Endodermal cell (in vitro differentiated cells): ENCODE measurements around the gene LYRM4. TPM values are rescaled to one million over a fixed set of nuclear protein-coding genes. Genes with fewer than 3 reads are reported as not detected.

Source experiments
- DNase-seq: peaks from one replicate; pipeline ENCODE4 v3.0.0-alpha.2; 2017
- H3K27ac ChIP-seq: 2 replicates; pipeline ENCODE4 v1.5.1; 2013; ENCODE audit warnings: mild to moderate bottlenecking, low read depth, low read length, moderate library complexity
- H3K27me3 ChIP-seq: 2 replicates; pipeline ENCODE4 v1.6.1; 2013; ENCODE audit warnings: mild to moderate bottlenecking, low read length, moderate library complexity; ENCODE audit not compliant: insufficient read depth, control insufficient read depth, poor library complexity, severe bottlenecking
- H3K36me3 ChIP-seq: 2 replicates; pipeline ENCODE4 v1.7.0; 2013; ENCODE audit warnings: mild to moderate bottlenecking, low read length, moderate library complexity; ENCODE audit not compliant: control insufficient read depth, insufficient read depth
- H3K4me1 ChIP-seq: one replicate; pipeline ENCODE4 v1.7.0; 2013; ENCODE audit warnings: low read length; ENCODE audit not compliant: control insufficient read depth, insufficient read depth
- H3K4me3 ChIP-seq: 2 replicates; pipeline ENCODE4 v1.5.1; 2013; ENCODE audit warnings: mild to moderate bottlenecking, low read length, moderate library complexity
- H3K9ac ChIP-seq: 2 replicates; pipeline ENCODE4 v1.6.1; 2013; ENCODE audit warnings: mild to moderate bottlenecking, low read length, moderate library complexity; ENCODE audit not compliant: poor library complexity, severe bottlenecking; ENCODE audit errors: extremely low read depth
- H3K9me3 ChIP-seq: 2 replicates; pipeline ENCODE4 v1.6.1; 2013; ENCODE audit warnings: mild to moderate bottlenecking, low read length, moderate library complexity; ENCODE audit not compliant: control insufficient read depth
- H3K27ac Mint-ChIP-seq: 2 replicates; pipeline ENCODE4 v1.8.0; 2020; ENCODE audit warnings: mixed read lengths
- H3K27me3 Mint-ChIP-seq: 2 replicates; pipeline ENCODE4 v1.8.0; 2021; ENCODE audit warnings: mild to moderate bottlenecking, mixed read lengths; ENCODE audit not compliant: insufficient read depth
- H3K36me3 Mint-ChIP-seq: 2 replicates; pipeline ENCODE4 v1.8.0; 2020; ENCODE audit warnings: low read depth, mixed read lengths
- H3K4me1 Mint-ChIP-seq: 2 replicates; pipeline ENCODE4 v1.8.0; 2020; ENCODE audit warnings: mixed read lengths
- H3K4me3 Mint-ChIP-seq: 2 replicates; pipeline ENCODE4 v1.8.0; 2020; ENCODE audit warnings: mild to moderate bottlenecking, moderate library complexity, mixed read lengths
- H3K9me3 Mint-ChIP-seq: 2 replicates; pipeline ENCODE4 v1.8.0; 2020; ENCODE audit warnings: mild to moderate bottlenecking, mixed read lengths
- CTCF ChIP-seq: fragments of 200-600 bp; sonication (generic); conservative IDR thresholded peaks from 2 replicates; pipeline ENCODE4 v1.5.0; 2021; ENCODE audit warnings: antibody characterized with exemption, mild to moderate bottlenecking
- WGBS, 2 experiments: methylation state at CpG; one replicate each; pipeline versions ENCODE4 v1.1.5 to v1.1.7; 2013; ENCODE audit warnings: missing lambda C conversion rate in 2 of 2, mixed read lengths in 1 of 2; ENCODE audit not compliant: insufficient coverage in 1 of 2, insufficient read length in 1 of 2; 5-methylcytosine and 5-hydroxymethylcytosine counted together
- total RNA-seq, 2 donors: library from RNA; stranded (reverse); fragmentation: NEBNext Ultra II Directional in 1 of 2; extraction: Animal tissue kit (Norgen Biotek cat#: 25700) in 1 of 2; gene quantifications; 2 replicates in 1 of 2; 3 replicates in 1 of 2; pipeline ENCODE4 v1.2.1, GENCODE V29; 2021

LYRM4 gene
- total RNA-seq, 2 donors from 2014 or later = 32.1 to 44.3 TPM

- TF ChIP-seq CTCF = no peak
- Mint-ChIP-seq H3K27ac (no peak overlapping the region), H3K4me3 (no peak overlapping the region), H3K4me1 (peaks cover 8% of the 10 kb centered on the region), H3K36me3 (peaks cover 2% of the 10 kb centered on the region), H3K9me3 (no peaks in the 10 kb centered on the region), H3K27me3 (no peaks in the 10 kb centered on the region)
- Histone ChIP-seq H3K4me1 (no peaks in the 10 kb centered on the region), H3K9me3 (no peaks in the 10 kb centered on the region), H3K36me3 (no peaks in the 10 kb centered on the region), H3K27ac (no peak overlapping the region), H3K4me3 (no peak overlapping the region), H3K27me3 (no peaks in the 10 kb centered on the region), H3K9ac (no peak overlapping the region)
- 90 to 93% methylated on average over 8 to 16 of the region's 16 CpGs for whole genome bisulfite sequencing, 2 experiments
- no peak for DNase-seq
Observed at GRCh38 chr6:5110246-5110645, 150.5 kb downstream of the LYRM4 start.

DNA sequence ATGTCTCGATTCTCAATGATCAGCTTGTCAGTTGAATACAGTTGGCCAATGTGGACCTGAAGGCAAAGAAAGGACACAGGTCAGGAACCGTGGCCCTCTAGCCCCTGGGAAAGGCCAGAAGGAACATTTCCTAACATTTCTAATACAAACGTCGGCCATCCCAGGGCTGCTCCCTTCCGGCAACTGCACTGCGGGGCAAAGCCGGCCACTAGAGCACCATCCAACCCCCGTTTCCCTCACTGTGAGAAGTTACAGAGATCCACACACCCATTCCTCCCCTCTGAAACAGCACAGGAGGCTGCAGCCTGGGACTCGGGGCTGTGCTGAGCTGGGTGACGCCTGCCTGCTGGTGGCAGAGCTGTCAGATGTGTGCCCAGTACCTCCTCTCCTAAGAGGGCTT lies 151.3 kb downstream of the LYRM4 start:
- TF ChIP-seq CTCF = no peak
- 94 to 97% methylated on average over 3 to 10 of the region's 10 CpGs for WGBS, 2 experiments
- no peak overlapping the region for H3K27ac ChIP-seq

DNA sequence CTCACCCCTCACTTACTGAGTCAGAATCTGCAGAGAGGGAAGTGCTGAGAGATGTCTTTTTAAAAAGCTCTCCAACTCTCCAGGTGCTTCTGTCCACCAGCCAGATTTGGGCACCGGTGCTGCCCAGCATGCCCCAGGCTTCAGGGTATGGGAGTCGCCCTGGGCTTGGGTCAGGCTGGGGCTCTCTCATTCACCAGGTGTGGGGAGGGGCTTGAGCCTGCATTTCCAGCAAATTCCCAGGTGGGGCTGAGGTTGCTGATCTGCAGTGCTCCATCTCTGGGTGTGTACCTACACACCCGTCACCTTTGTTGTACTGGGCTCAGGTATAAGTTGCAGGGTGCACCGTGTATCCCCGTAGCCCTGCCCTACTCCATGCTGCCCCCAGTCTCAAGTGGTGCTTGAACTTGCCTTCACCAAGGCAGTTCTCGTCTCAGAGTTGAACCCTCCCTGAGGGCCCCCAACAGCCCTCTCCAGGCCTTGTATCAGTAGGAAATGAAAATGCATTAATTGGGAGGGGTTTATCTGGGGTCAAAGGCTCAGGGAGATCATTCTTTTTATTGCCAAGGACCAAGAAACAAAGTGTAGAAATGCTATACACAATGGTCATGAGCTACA lies 152.1 kb downstream of the LYRM4 start:
- no peak for DNase-seq

More for the DNA sequence above, 151.3 kb downstream of the LYRM4 start:
- DNase-seq = no peak
- Mint-ChIP-seq H3K27me3 (no peaks in the 10 kb centered on the region), H3K27ac (no peak overlapping the region), H3K36me3 (peaks cover 2% of the 10 kb centered on the region), H3K4me3 (no peak overlapping the region), H3K9me3 (no peaks in the 10 kb centered on the region), H3K4me1 (peaks cover 8% of the 10 kb centered on the region)
- H3K9ac ChIP-seq = no peak overlapping the region
- H3K4me3 ChIP-seq = no peak overlapping the region
- H3K36me3 ChIP-seq = no peaks in the 10 kb centered on the region
- H3K4me1 ChIP-seq = no peaks in the 10 kb centered on the region
- no peaks in the 10 kb centered on the region for H3K9me3 ChIP-seq
- no peaks in the 10 kb centered on the region for H3K27me3 ChIP-seq

More for the DNA sequence above, 152.1 kb downstream of the LYRM4 start:
- Histone ChIP-seq H3K9me3 (no peaks in the 10 kb centered on the region), H3K4me3 (no peak overlapping the region), H3K27me3 (no peaks in the 10 kb centered on the region), H3K36me3 (no peaks in the 10 kb centered on the region), H3K4me1 (no peaks in the 10 kb centered on the region), H3K9ac (no peak overlapping the region), H3K27ac (no peak overlapping the region)
- H3K4me1 Mint-ChIP-seq = peaks cover 8% of the 10 kb centered on the region
- no peaks in the 10 kb centered on the region for H3K27me3 Mint-ChIP-seq
- H3K9me3 Mint-ChIP-seq = no peaks in the 10 kb centered on the region
- H3K4me3 Mint-ChIP-seq = no peak overlapping the region
- H3K36me3 Mint-ChIP-seq = peaks cover 2% of the 10 kb centered on the region
- no peak overlapping the region for H3K27ac Mint-ChIP-seq
- TF ChIP-seq CTCF = no peak
- 89 to 92% methylated on average over 3 to 6 of the region's 6 CpGs for WGBS, 2 experiments
